Nephron (organoid): ENCODE data around the gene OR56B4.

ENCODE experiments used
- H3K27ac Mint-ChIP-seq, 3 experiments: 2 replicates each; pipeline ENCODE4 v1.8.0; 2020; ENCODE audit warnings: mixed read lengths in 3 of 3, mild to moderate bottlenecking in 2 of 3, moderate library complexity in 1 of 3
- H3K27me3 Mint-ChIP-seq: 2 replicates; pipeline ENCODE4 v1.8.0; 2021; ENCODE audit warnings: low read depth, mild to moderate bottlenecking, moderate library complexity, mixed read lengths
- H3K36me3 Mint-ChIP-seq: 2 replicates; pipeline ENCODE4 v1.8.0; 2020; ENCODE audit warnings: low read depth, mixed read lengths
- H3K4me1 Mint-ChIP-seq: 2 replicates; pipeline ENCODE4 v1.8.0; 2020; ENCODE audit warnings: mixed read lengths
- H3K4me3 Mint-ChIP-seq, 3 experiments: 2 replicates each; pipeline ENCODE4 v1.8.0; 2020; ENCODE audit warnings: mild to moderate bottlenecking in 3 of 3, mixed read lengths in 3 of 3, moderate library complexity in 2 of 3
- H3K9me3 Mint-ChIP-seq: 2 replicates; pipeline ENCODE4 v1.8.0; 2020; ENCODE audit warnings: mixed read lengths
- TF ChIP-seq, protein P1 (sequence below), 3 experiments: fragments of 200-600 bp; sonication (generic); IDR thresholded peaks; one replicate each; pipeline ENCODE4 v1.5.0; 2021; ENCODE audit warnings: antibody characterized with exemption in 3 of 3; ENCODE audit not compliant: unreplicated experiment in 3 of 3

Gene OR56B4

DNA sequence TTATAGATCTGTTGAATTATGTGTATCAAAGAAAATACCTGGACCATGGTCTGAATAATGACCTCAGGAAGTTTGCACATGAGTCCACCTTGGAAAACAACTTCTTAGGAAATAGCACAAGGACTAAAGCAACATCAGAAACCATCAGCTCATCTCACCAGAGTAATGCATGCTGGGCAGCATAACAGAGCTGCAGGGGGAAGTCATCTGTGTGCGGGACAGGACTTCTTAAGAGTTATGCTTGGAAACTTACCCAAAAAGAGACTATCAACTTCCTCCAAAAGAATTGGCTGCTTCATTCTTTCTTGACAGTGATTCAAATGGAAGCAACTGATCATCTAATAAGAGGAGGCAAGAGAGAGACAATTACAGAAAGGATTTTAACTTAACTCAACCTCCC, 2.5 kb downstream of the OR56B4 start:
- no peak overlapping the region for H3K4me3 Mint-ChIP-seq
- H3K4me1 Mint-ChIP-seq: no peaks in the 10 kb centered on the region
- TF ChIP-seq, protein P1, sequence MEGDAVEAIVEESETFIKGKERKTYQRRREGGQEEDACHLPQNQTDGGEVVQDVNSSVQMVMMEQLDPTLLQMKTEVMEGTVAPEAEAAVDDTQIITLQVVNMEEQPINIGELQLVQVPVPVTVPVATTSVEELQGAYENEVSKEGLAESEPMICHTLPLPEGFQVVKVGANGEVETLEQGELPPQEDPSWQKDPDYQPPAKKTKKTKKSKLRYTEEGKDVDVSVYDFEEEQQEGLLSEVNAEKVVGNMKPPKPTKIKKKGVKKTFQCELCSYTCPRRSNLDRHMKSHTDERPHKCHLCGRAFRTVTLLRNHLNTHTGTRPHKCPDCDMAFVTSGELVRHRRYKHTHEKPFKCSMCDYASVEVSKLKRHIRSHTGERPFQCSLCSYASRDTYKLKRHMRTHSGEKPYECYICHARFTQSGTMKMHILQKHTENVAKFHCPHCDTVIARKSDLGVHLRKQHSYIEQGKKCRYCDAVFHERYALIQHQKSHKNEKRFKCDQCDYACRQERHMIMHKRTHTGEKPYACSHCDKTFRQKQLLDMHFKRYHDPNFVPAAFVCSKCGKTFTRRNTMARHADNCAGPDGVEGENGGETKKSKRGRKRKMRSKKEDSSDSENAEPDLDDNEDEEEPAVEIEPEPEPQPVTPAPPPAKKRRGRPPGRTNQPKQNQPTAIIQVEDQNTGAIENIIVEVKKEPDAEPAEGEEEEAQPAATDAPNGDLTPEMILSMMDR (IDR thresholded peaks at IDR 0.05; ENCODE audit: unreplicated experiment in 3 of 3): no peak
- H3K9me3 Mint-ChIP-seq: peaks cover 5% of the 10 kb centered on the region
- no peaks in the 10 kb centered on the region for H3K36me3 Mint-ChIP-seq
- no peaks in the 10 kb centered on the region for H3K27me3 Mint-ChIP-seq
- no peak overlapping the region for H3K27ac Mint-ChIP-seq

DNA sequence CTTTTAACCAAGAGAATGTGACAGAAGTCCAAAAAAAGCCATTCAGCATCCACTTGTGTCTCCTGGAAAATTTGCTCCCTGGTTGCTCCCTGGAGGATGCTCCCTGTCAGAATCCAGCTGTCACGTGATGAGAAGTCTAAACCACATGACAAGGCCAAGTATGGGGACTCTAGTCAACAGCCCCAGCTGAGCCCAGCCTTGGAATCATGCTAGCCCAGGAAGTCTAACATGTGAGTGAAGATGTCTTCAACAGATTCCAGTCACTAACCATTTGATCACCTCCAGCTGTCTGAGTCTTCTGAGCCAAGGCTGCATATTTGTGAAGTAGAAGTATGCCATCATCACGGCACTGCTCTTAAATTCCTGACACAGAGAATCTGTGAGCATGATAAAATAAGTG, 4.2 kb downstream of the OR56B4 start:
- Mint-ChIP-seq H3K27ac (no peak overlapping the region), H3K4me1 (no peaks in the 10 kb centered on the region), H3K4me3 (no peak overlapping the region), H3K36me3 (peaks cover under 1% of the 10 kb centered on the region), H3K9me3 (peaks cover 9% of the 10 kb centered on the region), H3K27me3 (no peaks in the 10 kb centered on the region)
- TF ChIP-seq, protein P1 (IDR thresholded peaks at IDR 0.05; ENCODE audit: unreplicated experiment in 3 of 3): no peak

DNA sequence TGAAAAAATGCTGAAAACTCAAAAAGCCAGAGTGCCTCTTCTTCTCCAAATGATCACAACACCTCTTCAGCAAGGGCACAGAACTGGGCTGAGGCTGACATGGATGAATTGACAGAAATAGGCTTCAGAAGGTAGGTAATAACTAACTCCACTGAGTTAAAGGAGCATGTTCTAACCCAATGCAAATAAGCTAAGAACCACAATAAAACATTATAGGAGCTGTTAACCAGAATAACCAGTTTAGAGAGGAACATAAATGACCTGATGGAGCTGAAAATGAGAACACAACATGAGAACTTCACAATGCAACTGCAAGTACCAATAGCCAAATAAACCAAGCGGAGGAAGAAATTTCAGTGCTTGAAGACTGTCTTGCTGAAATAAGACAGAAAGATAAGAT, 9.2 kb downstream of the OR56B4 start:
- Mint-ChIP-seq H3K4me1 (no peaks in the 10 kb centered on the region), H3K27ac (peak overlapping the region in 1 of 3 experiments; percentile 37), H3K9me3 (peaks cover 22% of the 10 kb centered on the region), H3K36me3 (peaks cover 3% of the 10 kb centered on the region), H3K4me3 (no peak overlapping the region), H3K27me3 (no peaks in the 10 kb centered on the region)
- TF ChIP-seq, protein P1 (IDR thresholded peaks at IDR 0.05; ENCODE audit: unreplicated experiment in 3 of 3): no peak

DNA sequence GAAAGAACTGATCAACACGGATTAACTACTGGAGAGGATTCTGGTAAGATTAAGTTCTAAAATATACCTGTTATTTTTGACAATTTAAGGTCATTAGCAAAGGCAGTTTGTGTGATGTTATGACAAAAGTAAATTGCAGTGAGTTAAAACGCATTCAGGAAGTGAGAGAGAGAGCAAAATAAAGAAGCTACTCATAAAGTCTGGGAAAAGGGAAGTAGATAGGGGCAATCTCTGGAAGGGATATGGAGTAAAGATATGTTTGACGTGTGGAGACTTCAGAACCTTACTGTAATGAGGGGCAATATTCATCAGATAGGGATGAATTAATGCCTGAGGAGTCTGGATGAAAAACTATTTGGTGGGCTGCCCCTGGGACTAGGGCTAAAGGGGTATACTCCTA, 16.8 kb downstream of the OR56B4 start:
- Mint-ChIP-seq H3K4me1 (no peaks in the 10 kb centered on the region), H3K36me3 (no peaks in the 10 kb centered on the region), H3K9me3 (no peaks in the 10 kb centered on the region), H3K4me3 (no peak overlapping the region), H3K27ac (no peak overlapping the region), H3K27me3 (no peaks in the 10 kb centered on the region)
- TF ChIP-seq, protein P1 (IDR thresholded peaks at IDR 0.05; ENCODE audit: unreplicated experiment in 3 of 3): no peak

DNA sequence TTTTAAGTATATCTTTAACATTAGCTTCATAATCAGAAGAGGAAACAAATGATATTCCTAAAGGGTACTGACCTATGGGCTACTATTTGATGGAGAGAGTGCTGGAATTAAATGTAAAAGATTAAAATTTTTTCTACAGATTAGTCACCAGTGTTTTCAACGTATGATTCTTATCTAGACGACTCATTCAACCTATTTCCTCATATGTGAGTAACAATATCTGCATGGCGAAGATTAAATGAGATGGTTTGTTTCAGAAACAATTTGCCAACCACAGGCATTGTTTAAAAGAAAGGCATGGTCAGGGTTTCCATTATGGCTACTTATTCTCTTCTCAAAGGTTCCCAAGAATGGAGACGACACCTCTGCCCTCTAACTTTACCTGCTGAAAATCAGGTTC, 20.4 kb downstream of the OR56B4 start:
- H3K36me3 Mint-ChIP-seq: no peaks in the 10 kb centered on the region
- H3K4me3 Mint-ChIP-seq: no peak overlapping the region
- H3K4me1 Mint-ChIP-seq: no peaks in the 10 kb centered on the region
- H3K9me3 Mint-ChIP-seq: no peaks in the 10 kb centered on the region
- H3K27ac Mint-ChIP-seq: no peak overlapping the region
- TF ChIP-seq, protein P1 (IDR thresholded peaks at IDR 0.05; ENCODE audit: unreplicated experiment in 3 of 3): no peak
- no peaks in the 10 kb centered on the region for H3K27me3 Mint-ChIP-seq

DNA sequence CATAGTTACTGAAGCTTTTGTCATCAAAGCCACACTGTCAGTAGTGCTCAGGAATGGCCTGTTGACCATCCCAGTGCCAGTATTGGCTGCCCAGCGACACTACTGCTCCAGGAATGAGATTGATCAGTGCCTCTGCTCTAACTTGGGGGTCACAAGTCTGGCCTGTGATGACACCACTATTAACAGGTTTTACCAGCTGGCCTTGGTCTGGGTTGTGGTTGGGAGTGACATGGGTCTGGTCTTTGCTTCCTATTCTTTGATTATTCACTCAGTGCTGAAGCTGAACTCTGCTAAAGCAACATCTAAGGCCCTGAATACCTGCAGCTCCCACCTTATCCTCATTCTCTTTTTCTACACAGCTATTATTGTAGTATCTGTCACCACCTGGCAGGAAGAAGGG, 21.5 kb downstream of the OR56B4 start:
- Mint-ChIP-seq H3K36me3 (no peaks in the 10 kb centered on the region), H3K4me1 (no peaks in the 10 kb centered on the region), H3K4me3 (no peak overlapping the region), H3K27ac (no peak overlapping the region), H3K9me3 (no peaks in the 10 kb centered on the region), H3K27me3 (no peaks in the 10 kb centered on the region)
- TF ChIP-seq, protein P1 (IDR thresholded peaks at IDR 0.05; ENCODE audit: unreplicated experiment in 3 of 3): no peak
